HepG2 (cell line): Measurements from ENCODE around the gene CABLES1.

ENCODE experiments used
- HMG20A ChIP-seq: IDR thresholded peaks from 2 replicates; pipeline ENCODE4 v1.6.1; 2016; ENCODE audit warnings: borderline replicate concordance
- TF ChIP-seq, protein P1 (sequence below): sonication (generic); formaldehyde crosslinking; IDR thresholded peaks from 2 replicates; pipeline ENCODE4 v1.5.0; 2020; ENCODE audit warnings: mild to moderate bottlenecking, missing genetic modification reagents, moderate library complexity

GRCh38 chr18:23092121-23092520 lies 43.2 kb upstream of the CABLES1 start:
- TF ChIP-seq, protein P1, sequence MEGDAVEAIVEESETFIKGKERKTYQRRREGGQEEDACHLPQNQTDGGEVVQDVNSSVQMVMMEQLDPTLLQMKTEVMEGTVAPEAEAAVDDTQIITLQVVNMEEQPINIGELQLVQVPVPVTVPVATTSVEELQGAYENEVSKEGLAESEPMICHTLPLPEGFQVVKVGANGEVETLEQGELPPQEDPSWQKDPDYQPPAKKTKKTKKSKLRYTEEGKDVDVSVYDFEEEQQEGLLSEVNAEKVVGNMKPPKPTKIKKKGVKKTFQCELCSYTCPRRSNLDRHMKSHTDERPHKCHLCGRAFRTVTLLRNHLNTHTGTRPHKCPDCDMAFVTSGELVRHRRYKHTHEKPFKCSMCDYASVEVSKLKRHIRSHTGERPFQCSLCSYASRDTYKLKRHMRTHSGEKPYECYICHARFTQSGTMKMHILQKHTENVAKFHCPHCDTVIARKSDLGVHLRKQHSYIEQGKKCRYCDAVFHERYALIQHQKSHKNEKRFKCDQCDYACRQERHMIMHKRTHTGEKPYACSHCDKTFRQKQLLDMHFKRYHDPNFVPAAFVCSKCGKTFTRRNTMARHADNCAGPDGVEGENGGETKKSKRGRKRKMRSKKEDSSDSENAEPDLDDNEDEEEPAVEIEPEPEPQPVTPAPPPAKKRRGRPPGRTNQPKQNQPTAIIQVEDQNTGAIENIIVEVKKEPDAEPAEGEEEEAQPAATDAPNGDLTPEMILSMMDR (CRISPR knock-in tag): no peak
- no peak for TF ChIP-seq HMG20A (CRISPR knock-in tag)
